DND-41 (cell line): ENCODE measurements around the gene CEP164.

Experiments used
- CTCF ChIP-seq: IDR thresholded peaks from 2 replicates; pipeline ENCODE4 v1.5.1; 2012; ENCODE audit warnings: borderline replicate concordance, low read length, moderate library complexity, mild to moderate bottlenecking; ENCODE audit not compliant: poor library complexity, severe bottlenecking; ENCODE audit errors: extremely low read depth
- EZH2 ChIP-seq: IDR thresholded peaks from 3 replicates; pipeline ENCODE4 v1.6.1; 2012; ENCODE audit warnings: borderline replicate concordance, low read depth, mild to moderate bottlenecking, moderate library complexity, low read length, inconsistent platforms; ENCODE audit not compliant: severe bottlenecking

- TF ChIP-seq CTCF (no peak), EZH2 (no peak)
These were observed 111.6 kb downstream of the CEP164 start for GRCh38 chr11:117439256-117439655.
